ENCODE results near the gene A3GALT2.

A3GALT2 gene

DNA sequence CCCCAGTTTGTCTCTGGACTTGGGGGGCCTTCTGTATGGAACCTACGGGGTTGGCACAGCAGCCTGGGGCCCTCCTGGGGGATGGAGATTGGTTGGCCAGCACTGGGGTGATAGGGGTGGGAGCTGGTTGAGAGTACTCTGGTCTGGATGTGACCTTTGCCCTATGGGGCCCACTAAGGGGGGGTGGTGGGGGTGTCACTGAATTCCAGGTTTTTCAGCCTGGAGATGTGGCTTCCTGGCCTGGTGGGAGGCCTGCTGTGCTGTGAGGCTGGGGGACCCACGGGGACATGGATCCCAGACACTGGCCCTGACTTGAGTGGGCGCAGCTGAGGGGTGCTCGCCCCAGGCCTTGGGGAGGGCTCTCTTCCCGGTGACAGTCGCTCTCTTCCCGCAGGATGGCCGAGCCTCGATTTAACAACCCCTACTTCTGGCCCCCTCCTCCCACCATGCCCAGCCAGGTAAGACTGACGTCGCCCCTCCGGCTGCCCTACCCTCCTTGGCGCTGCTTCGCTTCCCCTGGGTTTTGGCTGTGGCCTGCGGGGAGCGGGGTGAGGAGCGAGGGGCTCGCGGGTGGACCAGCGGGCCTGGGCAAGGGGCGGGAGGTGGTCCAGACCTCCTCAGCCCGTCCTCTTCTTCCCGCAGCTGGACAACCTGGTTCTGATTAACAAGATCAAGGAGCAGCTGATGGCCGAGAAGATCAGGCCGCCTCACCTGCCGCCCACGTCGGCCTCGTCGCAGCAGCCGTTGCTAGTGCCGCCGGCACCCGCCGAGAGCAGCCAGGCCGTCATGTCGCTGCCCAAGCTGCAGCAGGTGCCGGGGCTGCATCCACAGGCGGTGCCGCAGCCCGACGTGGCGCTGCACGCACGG, 45.0 kb downstream of the A3GALT2 start:
- H3K4me3 ChIP-seq (ENCODE audit: low read depth in 1 of 5, low read length in 5 of 5) = no peak overlapping the region
- H3K27ac ChIP-seq (ENCODE audit: low read depth, low read length) = no peak overlapping the region
- H3K9ac ChIP-seq (ENCODE audit: low read length in 5 of 5) = no peak overlapping the region
- peaks cover 0 to 22% (median 13%) of the 10 kb centered on the region in 5 donors for H3K4me1 ChIP-seq (ENCODE audit: control insufficient read depth in 5 of 5, insufficient read depth in 5 of 5, low read length in 5 of 5)
- no peaks in the 10 kb centered on the region for H3K9me3 ChIP-seq (ENCODE audit: control insufficient read depth in 5 of 5, low read length in 5 of 5)
- H3K27me3 ChIP-seq (ENCODE audit: control insufficient read depth in 5 of 5, insufficient read depth in 4 of 5, low read length in 5 of 5) = no peaks in the 10 kb centered on the region
- peaks cover 7 to 57% (median 34%) of the 10 kb centered on the region in 5 donors for H3K36me3 ChIP-seq (ENCODE audit: control insufficient read depth in 5 of 5, insufficient read depth in 5 of 5, low read length in 5 of 5)

DNA sequence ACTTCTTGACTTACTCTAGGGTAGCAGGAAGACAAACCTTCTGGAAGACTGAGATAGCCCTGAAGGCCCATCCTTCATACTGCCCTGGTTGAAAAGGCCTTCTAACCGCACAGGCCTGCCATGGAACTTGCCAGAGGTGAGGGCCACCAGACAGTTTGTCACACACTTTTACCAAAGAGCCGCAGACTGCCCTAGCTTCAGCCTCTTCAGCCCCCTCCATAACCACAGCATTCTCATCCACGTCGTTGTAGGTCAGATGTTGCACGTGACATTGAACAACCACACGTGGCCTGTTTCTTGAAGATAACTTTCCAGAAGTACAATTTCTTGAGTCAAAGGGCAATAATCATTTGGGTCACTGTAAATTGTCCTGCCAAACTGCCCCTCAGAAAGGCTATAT, 45.7 kb downstream of the A3GALT2 start:
- no peak overlapping the region for H3K27ac ChIP-seq (ENCODE audit: low read depth, low read length)
- H3K4me1 ChIP-seq (ENCODE audit: control insufficient read depth in 5 of 5, insufficient read depth in 5 of 5, low read length in 5 of 5) = peaks cover 0 to 24% (median 13%) of the 10 kb centered on the region in 5 donors
- no peak overlapping the region for H3K9ac ChIP-seq (ENCODE audit: low read length in 5 of 5)
- H3K9me3 ChIP-seq (ENCODE audit: control insufficient read depth in 5 of 5, low read length in 5 of 5) = no peaks in the 10 kb centered on the region
- H3K27me3 ChIP-seq (ENCODE audit: control insufficient read depth in 5 of 5, insufficient read depth in 4 of 5, low read length in 5 of 5) = no peaks in the 10 kb centered on the region
- H3K36me3 ChIP-seq (ENCODE audit: control insufficient read depth in 5 of 5, insufficient read depth in 5 of 5, low read length in 5 of 5) = peaks cover 7 to 56% (median 34%) of the 10 kb centered on the region in 5 donors
- H3K4me3 ChIP-seq (ENCODE audit: low read depth in 1 of 5, low read length in 5 of 5) = no peak overlapping the region

DNA sequence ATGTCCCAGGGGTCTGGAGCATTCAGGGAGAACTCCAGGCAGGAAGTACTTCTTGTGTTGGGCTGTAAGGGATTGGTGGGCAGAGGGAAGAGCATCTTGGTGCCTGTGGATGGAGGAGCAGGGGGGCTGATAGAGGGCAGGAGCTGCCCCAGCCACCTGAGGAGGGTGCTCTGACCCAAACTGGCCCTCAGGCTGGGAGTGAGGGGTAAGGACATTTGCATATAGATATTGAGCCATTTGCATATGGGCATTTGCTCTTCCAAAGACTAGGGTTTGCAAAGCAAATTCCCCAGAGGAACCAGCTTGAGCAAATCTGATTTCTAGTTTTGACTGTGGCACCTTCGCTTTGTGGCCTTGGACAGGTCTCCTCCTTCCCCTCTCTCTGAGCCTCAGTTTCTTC, 46.5 kb downstream of the A3GALT2 start:
- Histone ChIP-seq H3K4me3 (ENCODE audit: low read depth in 1 of 5, low read length in 5 of 5) (no peak overlapping the region), H3K27ac (ENCODE audit: low read depth, low read length) (no peak overlapping the region), H3K4me1 (ENCODE audit: control insufficient read depth in 5 of 5, insufficient read depth in 5 of 5, low read length in 5 of 5) (peaks cover 0 to 24% (median 13%) of the 10 kb centered on the region in 5 donors), H3K36me3 (ENCODE audit: control insufficient read depth in 5 of 5, insufficient read depth in 5 of 5, low read length in 5 of 5) (peaks cover 7 to 54% (median 34%) of the 10 kb centered on the region in 5 donors), H3K9me3 (ENCODE audit: control insufficient read depth in 5 of 5, low read length in 5 of 5) (no peaks in the 10 kb centered on the region), H3K27me3 (ENCODE audit: control insufficient read depth in 5 of 5, insufficient read depth in 4 of 5, low read length in 5 of 5) (no peaks in the 10 kb centered on the region), H3K9ac (ENCODE audit: low read length in 5 of 5) (peak overlapping the region in 1 of 5 donors; percentile 38)

DNA sequence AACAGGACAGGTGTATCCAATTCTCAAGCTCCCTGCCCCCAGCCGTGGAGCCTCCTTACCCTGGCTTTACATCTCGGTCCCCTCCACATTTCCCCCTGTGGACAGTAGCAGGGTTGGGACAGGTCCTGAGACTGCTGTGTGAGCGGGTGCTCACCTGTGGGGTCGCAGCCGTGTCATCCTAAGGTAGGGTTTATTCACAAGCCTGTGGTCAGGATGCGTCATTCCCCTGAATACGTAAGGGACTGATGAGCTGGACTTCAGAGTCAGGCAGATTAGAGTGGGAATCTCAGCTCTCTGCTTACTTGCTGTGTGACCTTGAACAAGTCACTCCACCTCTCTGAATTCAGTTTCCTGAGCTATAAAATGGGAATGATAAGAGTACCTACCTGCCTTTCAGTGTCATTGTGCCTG, 46.9 kb downstream of the A3GALT2 start:
- Histone ChIP-seq H3K27me3 (ENCODE audit: control insufficient read depth in 5 of 5, insufficient read depth in 4 of 5, low read length in 5 of 5) (no peaks in the 10 kb centered on the region), H3K27ac (ENCODE audit: low read depth, low read length) (no peak overlapping the region), H3K9ac (ENCODE audit: low read length in 5 of 5) (no peak overlapping the region), H3K9me3 (ENCODE audit: control insufficient read depth in 5 of 5, low read length in 5 of 5) (no peaks in the 10 kb centered on the region), H3K4me1 (ENCODE audit: control insufficient read depth in 5 of 5, insufficient read depth in 5 of 5, low read length in 5 of 5) (peaks cover 0 to 25% (median 13%) of the 10 kb centered on the region in 5 donors), H3K36me3 (ENCODE audit: control insufficient read depth in 5 of 5, insufficient read depth in 5 of 5, low read length in 5 of 5) (peaks cover 7 to 54% (median 31%) of the 10 kb centered on the region in 5 donors), H3K4me3 (ENCODE audit: low read depth in 1 of 5, low read length in 5 of 5) (no peak overlapping the region)

DNA sequence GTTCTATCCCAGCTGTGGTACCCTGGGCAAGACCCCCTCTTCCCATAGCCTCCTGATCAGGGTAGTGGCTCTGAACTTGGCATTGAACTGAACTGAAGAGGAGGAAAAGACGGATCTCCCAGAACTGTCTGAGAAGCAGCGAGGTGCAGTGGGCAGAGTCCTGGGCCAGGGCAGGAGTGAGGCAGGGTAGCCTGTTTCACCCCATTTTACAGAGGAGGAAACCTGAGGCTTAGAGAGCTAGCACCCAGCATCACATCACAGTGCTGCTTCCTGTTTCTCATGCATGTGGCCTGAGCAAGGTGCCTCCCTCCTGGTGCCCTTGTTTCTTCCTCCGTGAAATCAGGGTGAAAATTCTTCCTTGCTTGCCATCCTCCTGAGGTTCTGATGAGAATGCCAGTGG, 47.5 kb downstream of the A3GALT2 start:
- Histone ChIP-seq H3K4me3 (ENCODE audit: low read depth in 1 of 5, low read length in 5 of 5) (no peak overlapping the region), H3K9ac (ENCODE audit: low read length in 5 of 5) (no peak overlapping the region), H3K27ac (ENCODE audit: low read depth, low read length) (no peak overlapping the region), H3K36me3 (ENCODE audit: control insufficient read depth in 5 of 5, insufficient read depth in 5 of 5, low read length in 5 of 5) (peaks cover 4 to 51% (median 27%) of the 10 kb centered on the region in 5 donors), H3K4me1 (ENCODE audit: control insufficient read depth in 5 of 5, insufficient read depth in 5 of 5, low read length in 5 of 5) (peaks cover 0 to 30% (median 16%) of the 10 kb centered on the region in 5 donors), H3K27me3 (ENCODE audit: control insufficient read depth in 5 of 5, insufficient read depth in 4 of 5, low read length in 5 of 5) (no peaks in the 10 kb centered on the region), H3K9me3 (ENCODE audit: control insufficient read depth in 5 of 5, low read length in 5 of 5) (no peaks in the 10 kb centered on the region)

GRCh38 chr1:33272930-33273329, 48.0 kb downstream of the A3GALT2 start:
- peak overlapping the region in 1 of 5 donors; percentile 55 for H3K9ac ChIP-seq (ENCODE audit: low read length in 5 of 5)
- peaks cover 0 to 32% (median 19%) of the 10 kb centered on the region in 5 donors for H3K4me1 ChIP-seq (ENCODE audit: control insufficient read depth in 5 of 5, insufficient read depth in 5 of 5, low read length in 5 of 5)
- H3K27ac ChIP-seq (ENCODE audit: low read depth, low read length) = no peak overlapping the region
- peaks cover under 1 to 49% (median 27%) of the 10 kb centered on the region in 5 donors for H3K36me3 ChIP-seq (ENCODE audit: control insufficient read depth in 5 of 5, insufficient read depth in 5 of 5, low read length in 5 of 5)
- no peaks in the 10 kb centered on the region for H3K27me3 ChIP-seq (ENCODE audit: control insufficient read depth in 5 of 5, insufficient read depth in 4 of 5, low read length in 5 of 5)
- H3K9me3 ChIP-seq (ENCODE audit: control insufficient read depth in 5 of 5, low read length in 5 of 5) = no peaks in the 10 kb centered on the region
- H3K4me3 ChIP-seq (ENCODE audit: low read depth in 1 of 5, low read length in 5 of 5) = no peak overlapping the region

DNA sequence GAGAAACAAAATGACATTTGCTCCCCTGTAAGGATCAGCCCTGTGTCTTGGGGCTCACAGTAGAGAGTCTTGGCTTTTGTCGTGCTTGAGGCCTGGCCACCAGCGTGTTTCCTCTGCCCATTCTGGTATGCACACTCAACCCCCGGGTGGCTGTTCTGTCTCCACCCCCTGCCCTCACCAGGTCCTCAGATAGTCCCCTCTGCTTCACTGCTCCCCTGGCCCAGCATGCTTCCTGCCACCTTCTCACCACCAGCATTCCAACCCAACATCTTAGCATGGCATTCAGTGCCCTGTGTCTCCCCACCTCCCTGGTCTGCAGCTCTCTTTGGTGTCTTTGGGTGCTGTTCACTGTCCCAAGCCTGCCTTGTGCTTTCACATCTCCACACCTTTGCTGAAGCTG, 48.4 kb downstream of the A3GALT2 start:
- Histone ChIP-seq H3K9me3 (ENCODE audit: control insufficient read depth in 5 of 5, low read length in 5 of 5) (no peaks in the 10 kb centered on the region), H3K36me3 (ENCODE audit: control insufficient read depth in 5 of 5, insufficient read depth in 5 of 5, low read length in 5 of 5) (peaks cover 3 to 45% (median 25%) of the 10 kb centered on the region in 5 donors), H3K9ac (ENCODE audit: low read length in 5 of 5) (peak overlapping the region in 2 of 5 donors; percentile 55 to 57), H3K4me1 (ENCODE audit: control insufficient read depth in 5 of 5, insufficient read depth in 5 of 5, low read length in 5 of 5) (peaks cover 0 to 32% (median 19%) of the 10 kb centered on the region in 5 donors), H3K27ac (ENCODE audit: low read depth, low read length) (no peak overlapping the region), H3K27me3 (ENCODE audit: control insufficient read depth in 5 of 5, insufficient read depth in 4 of 5, low read length in 5 of 5) (no peaks in the 10 kb centered on the region), H3K4me3 (ENCODE audit: low read depth in 1 of 5, low read length in 5 of 5) (no peak overlapping the region)

GRCh38 chr1:33271666-33272505, 49.0 kb downstream of the A3GALT2 start:
- no peak overlapping the region for H3K27ac ChIP-seq (ENCODE audit: low read depth, low read length)
- peaks cover 3 to 39% (median 18%) of the 10 kb centered on the region in 5 donors for H3K36me3 ChIP-seq (ENCODE audit: control insufficient read depth in 5 of 5, insufficient read depth in 5 of 5, low read length in 5 of 5)
- peak overlapping the region in 2 of 5 donors; percentile 55 to 57 for H3K9ac ChIP-seq (ENCODE audit: low read length in 5 of 5)
- peaks cover 0 to 32% (median 19%) of the 10 kb centered on the region in 5 donors for H3K4me1 ChIP-seq (ENCODE audit: control insufficient read depth in 5 of 5, insufficient read depth in 5 of 5, low read length in 5 of 5)
- H3K27me3 ChIP-seq (ENCODE audit: control insufficient read depth in 5 of 5, insufficient read depth in 4 of 5, low read length in 5 of 5) = no peaks in the 10 kb centered on the region
- H3K9me3 ChIP-seq (ENCODE audit: control insufficient read depth in 5 of 5, low read length in 5 of 5) = no peaks in the 10 kb centered on the region
- H3K4me3 ChIP-seq (ENCODE audit: low read depth in 1 of 5, low read length in 5 of 5) = no peak overlapping the region

DNA sequence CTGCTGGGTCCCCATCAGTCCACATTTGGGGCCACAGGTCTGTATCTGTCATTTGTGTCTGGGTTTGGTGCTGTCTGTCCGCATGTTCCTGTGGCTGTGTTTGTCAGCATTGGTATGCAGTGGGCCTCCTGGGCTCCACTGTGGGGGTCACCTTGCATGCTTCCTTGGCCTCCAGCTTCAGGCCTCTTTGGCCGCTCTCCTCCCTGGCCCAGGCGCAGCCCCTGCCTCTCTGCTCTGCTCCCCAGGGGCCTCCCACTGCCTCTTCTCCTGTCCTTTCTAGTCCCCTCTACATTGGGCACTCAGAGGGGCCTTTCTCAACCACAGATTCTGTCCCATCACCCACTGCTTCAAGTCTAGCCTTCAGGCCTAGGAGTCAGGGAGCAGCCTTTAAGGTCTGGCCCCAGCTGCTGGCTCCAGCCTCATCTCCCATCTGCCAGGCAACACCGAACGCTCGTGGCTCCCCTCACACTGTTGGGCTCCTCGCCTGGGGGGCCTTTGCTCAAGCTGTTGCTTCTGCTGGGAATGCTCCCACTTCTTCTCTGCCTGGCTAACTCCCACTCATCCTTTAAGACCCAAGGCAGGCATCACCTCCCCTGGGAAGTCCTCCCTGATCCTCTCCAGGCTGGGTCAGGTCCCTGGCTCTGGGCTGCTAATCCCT, 50.0 kb downstream of the A3GALT2 start:
- H3K9me3 ChIP-seq (ENCODE audit: control insufficient read depth in 5 of 5, low read length in 5 of 5) = no peaks in the 10 kb centered on the region
- no peak overlapping the region for H3K4me3 ChIP-seq (ENCODE audit: low read depth in 1 of 5, low read length in 5 of 5)
- no peaks in the 10 kb centered on the region for H3K27me3 ChIP-seq (ENCODE audit: control insufficient read depth in 5 of 5, insufficient read depth in 4 of 5, low read length in 5 of 5)
- H3K36me3 ChIP-seq (ENCODE audit: control insufficient read depth in 5 of 5, insufficient read depth in 5 of 5, low read length in 5 of 5) = peaks cover 3 to 33% (median 12%) of the 10 kb centered on the region in 5 donors
- H3K4me1 ChIP-seq (ENCODE audit: control insufficient read depth in 5 of 5, insufficient read depth in 5 of 5, low read length in 5 of 5) = peaks cover 2 to 33% (median 20%) of the 10 kb centered on the region in 5 donors
- no peak overlapping the region for H3K27ac ChIP-seq (ENCODE audit: low read depth, low read length)
- H3K9ac ChIP-seq (ENCODE audit: low read length in 5 of 5) = no peak overlapping the region
